Right renal pelvis (tissue), 4 donors: ENCODE results near the gene NEK4. TPM values are rescaled to one million over a fixed set of nuclear protein-coding genes. Genes with fewer than 3 reads are reported as not detected.
"Not testable (repeated sequence)": the region's sequence is repeated elsewhere in the genome, so short reads cannot be mapped to it uniquely, and the experiment has no call there.

Source experiments
- DNase-seq, 4 donors: peaks; one replicate each; pipeline ENCODE4 v3.0.0-alpha.2; 2013; ENCODE audit warnings: low read depth in 4 of 4, low spot score in 3 of 4, missing footprints in 1 of 4
- polyA plus RNA-seq, 4 donors: library from polyadenylated mRNA; unstranded; fragments of 120-200 nt; gene quantifications; one replicate each; pipeline ENCODE4 v1.2.1, GENCODE V29; 2013; ENCODE audit not compliant: insufficient read length in 4 of 4

The NEK4 gene
- polyA plus RNA-seq, 4 donors: 23.0 to 27.6 (median 25.6) TPM

- DNase-seq: no peak
These were observed 90.9 kb downstream of the NEK4 start for GRCh38 chr3:52679811-52680210.

- no peak for DNase-seq
These were observed 91.6 kb downstream of the NEK4 start for GRCh38 chr3:52679199-52679538.

GRCh38 chr3:52678265-52679198 lies 92.2 kb downstream of the NEK4 start:
- no peak for DNase-seq

- not testable (repeated sequence) for DNase-seq
These were observed 94.5 kb downstream of the NEK4 start for GRCh38 chr3:52676201-52676600.

- no peak for DNase-seq
These were observed 99.1 kb downstream of the NEK4 start for GRCh38 chr3:52671676-52672075.

GRCh38 chr3:52670621-52671521 lies 99.9 kb downstream of the NEK4 start:
- DNase-seq: no peak

- DNase-seq: no peak
These were observed 107.6 kb downstream of the NEK4 start for GRCh38 chr3:52663098-52663497.

GRCh38 chr3:52660046-52660445 lies 110.7 kb downstream of the NEK4 start:
- no peak for DNase-seq

Other genes starting within 250 kb of the NEK4 start
- 100 to 1,000 TPM; 130 to 160 (median 147) TPM for gene NT5DC2, start 237.1 kb downstream of the NEK4 start, polyA plus RNA-seq
- 10 to 100 TPM; 15.2 to 24.7 (median 18.3) TPM for gene UQCC5, start 234.3 kb downstream of the NEK4 start, polyA plus RNA-seq
- gene PBRM1, start 85.0 kb downstream of the NEK4 start, polyA plus RNA-seq: 10 to 100 TPM; 55.6 to 67.0 (median 64.2) TPM
- 100 to 1,000 TPM in 2 of 4 donors, 10 to 100 TPM in 2; 84.9 to 105 (median 100) TPM for gene GNL3, start 84.9 kb downstream of the NEK4 start, polyA plus RNA-seq
- gene GLT8D1, start 65.1 kb downstream of the NEK4 start, polyA plus RNA-seq: 100 to 1,000 TPM; 122 to 141 (median 138) TPM
- gene SPCS1, start 64.8 kb downstream of the NEK4 start, polyA plus RNA-seq: 100 to 1,000 TPM; 166 to 185 (median 175) TPM
- gene ITIH1, start 6.7 kb upstream of the NEK4 start, polyA plus RNA-seq: under 1 TPM in 3 of 4 donors, not detected in 1; 0.05 to 0.56 (median 0.22) TPM
- gene ITIH3, start 23.9 kb upstream of the NEK4 start, polyA plus RNA-seq: 1 to 10 TPM; 4.8 to 6.0 (median 5.6) TPM
- gene ITIH4, start 59.7 kb upstream of the NEK4 start, polyA plus RNA-seq: 1 to 10 TPM; 5.2 to 7.3 (median 6.9) TPM
- gene MUSTN1, start 64.1 kb upstream of the NEK4 start, polyA plus RNA-seq: 1 to 10 TPM in 1 of 4 donors, under 1 TPM in 2, not detected in 1; 0.60 to 1.0 (median 0.62) TPM
- gene STIMATE, start 126.6 kb upstream of the NEK4 start, polyA plus RNA-seq: 10 to 100 TPM; 13.4 to 15.8 (median 14.5) TPM